Fibroblast of pulmonary artery (primary cell): ENCODE data around the gene RXFP4.
"Not testable (repeated sequence)": the region's sequence is repeated elsewhere in the genome, so short reads cannot be mapped to it uniquely, and the experiment has no call there.

Source experiments
- DNase-seq: peaks from one replicate; pipeline ENCODE4 v3.0.0-alpha.2; 2010; ENCODE audit warnings: low read depth
- H3K4me3 ChIP-seq: replicated peaks from 2 replicates; pipeline ENCODE4 v1.5.1; 2011; ENCODE audit warnings: low read depth, mild to moderate bottlenecking, control low read depth, low read length, moderate library complexity
- TF ChIP-seq, protein P1 (sequence below): IDR thresholded peaks from 2 replicates; pipeline ENCODE4 v1.5.1; 2011; ENCODE audit warnings: mild to moderate bottlenecking, control low read depth, low read length, inconsistent platforms; ENCODE audit errors: missing control alignments

RXFP4 gene

GRCh38 chr1:155940993-155941844, at the start of gene RXFP4:
TSS of gene RXFP4 (plus strand) at chr1:155941638. CDS start at chr1:155941710, 72 bp downstream.
- TF ChIP-seq, protein P1, sequence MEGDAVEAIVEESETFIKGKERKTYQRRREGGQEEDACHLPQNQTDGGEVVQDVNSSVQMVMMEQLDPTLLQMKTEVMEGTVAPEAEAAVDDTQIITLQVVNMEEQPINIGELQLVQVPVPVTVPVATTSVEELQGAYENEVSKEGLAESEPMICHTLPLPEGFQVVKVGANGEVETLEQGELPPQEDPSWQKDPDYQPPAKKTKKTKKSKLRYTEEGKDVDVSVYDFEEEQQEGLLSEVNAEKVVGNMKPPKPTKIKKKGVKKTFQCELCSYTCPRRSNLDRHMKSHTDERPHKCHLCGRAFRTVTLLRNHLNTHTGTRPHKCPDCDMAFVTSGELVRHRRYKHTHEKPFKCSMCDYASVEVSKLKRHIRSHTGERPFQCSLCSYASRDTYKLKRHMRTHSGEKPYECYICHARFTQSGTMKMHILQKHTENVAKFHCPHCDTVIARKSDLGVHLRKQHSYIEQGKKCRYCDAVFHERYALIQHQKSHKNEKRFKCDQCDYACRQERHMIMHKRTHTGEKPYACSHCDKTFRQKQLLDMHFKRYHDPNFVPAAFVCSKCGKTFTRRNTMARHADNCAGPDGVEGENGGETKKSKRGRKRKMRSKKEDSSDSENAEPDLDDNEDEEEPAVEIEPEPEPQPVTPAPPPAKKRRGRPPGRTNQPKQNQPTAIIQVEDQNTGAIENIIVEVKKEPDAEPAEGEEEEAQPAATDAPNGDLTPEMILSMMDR: no peak
- DNase-seq: no peak
- H3K4me3 ChIP-seq: no peak within 1 kb of the TSS

DNA sequence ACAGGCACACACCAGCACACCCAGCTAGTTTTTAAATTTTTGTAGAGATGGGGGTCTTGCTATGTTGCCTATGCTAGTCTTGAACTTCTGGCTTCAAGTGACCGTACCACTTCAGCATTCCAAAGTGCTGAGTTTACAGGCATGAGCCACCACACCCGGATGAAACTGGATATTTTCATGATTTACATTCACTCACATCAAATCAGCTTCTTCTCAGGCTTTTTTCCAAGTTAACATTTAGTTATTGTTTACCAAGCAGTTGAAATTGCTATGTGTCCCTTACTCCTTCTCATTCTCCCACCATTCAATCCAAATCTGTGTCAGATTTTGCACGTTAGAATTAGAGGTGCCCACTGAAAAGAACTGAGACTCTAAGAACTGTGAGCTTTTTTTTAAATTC, 48.6 kb upstream of the RXFP4 start:
- TF ChIP-seq, protein P1: no peak
- H3K4me3 ChIP-seq: no peak overlapping the region
- DNase-seq: peak; percentile 79

GRCh38 chr1:155893389-155894142, 47.9 kb upstream of the RXFP4 start:
- H3K4me3 ChIP-seq: no peak overlapping the region
- TF ChIP-seq, protein P1: no peak
- DNase-seq: peak; percentile 93

- not testable (repeated sequence) for H3K4me3 ChIP-seq, DNase-seq
These were observed 45.8 kb upstream of the RXFP4 start for GRCh38 chr1:155895617-155896016.

GRCh38 chr1:155896476-155896875, 45.0 kb upstream of the RXFP4 start:
- not testable (repeated sequence) for DNase-seq

GRCh38 chr1:155897746-155898145, 43.7 kb upstream of the RXFP4 start:
- no peak overlapping the region for H3K4me3 ChIP-seq
- TF ChIP-seq, protein P1: no peak
- DNase-seq: no peak

More at GRCh38 chr1:155896476-155896875, 45.0 kb upstream of the RXFP4 start:
- H3K4me3 ChIP-seq: not testable (repeated sequence)

GRCh38 chr1:155898888-155899287, 42.5 kb upstream of the RXFP4 start:
- TF ChIP-seq, protein P1: no peak
- DNase-seq: no peak
- no peak overlapping the region for H3K4me3 ChIP-seq
